22Rv1 (cell line): Measurements from ENCODE around the gene KATNAL1.

Experiments
- CTCF ChIP-seq: fragments of 450-650 bp; IDR thresholded peaks from 2 replicates; pipeline ENCODE4 v1.5.1; 2017; ENCODE audit warnings: mild to moderate bottlenecking
- ZFX ChIP-seq: fragments of 450-650 bp; IDR thresholded peaks from 2 replicates; pipeline ENCODE4 v1.6.1; 2017; ENCODE audit warnings: antibody characterized with exemption, borderline replicate concordance

- TF ChIP-seq CTCF: no peak
- no peak for TF ChIP-seq ZFX
These were observed 31.6 kb upstream of the KATNAL1 start for GRCh38 chr13:30338952-30339351.
